T-helper 2 cell treated with Interferon-gamma antibody and Interleukin-4, amounts not matched to agents 5 μg/mL and 100 μg/mL, for 36 hours (primary cell): ENCODE measurements around the gene GABPA.
A peak's percentile ranks its signal among the peaks of the same experiment; 100 is the strongest.
"Not testable (repeated sequence)": the region's sequence is repeated elsewhere in the genome, so short reads cannot be mapped to it uniquely, and the experiment has no call there.

Experiments used
- DNase-seq: peaks from one replicate; pipeline ENCODE4 v3.0.0; 2021; ENCODE audit warnings: low spot score
- H3K27ac Mint-ChIP-seq: one replicate; pipeline ENCODE4 v1.8.0; 2021; ENCODE audit warnings: mild to moderate bottlenecking, mixed read lengths
- H3K27me3 Mint-ChIP-seq: one replicate; pipeline ENCODE4 v1.8.0; 2021; ENCODE audit warnings: low read depth, mixed read lengths
- H3K36me3 Mint-ChIP-seq: one replicate; pipeline ENCODE4 v1.8.0; 2021; ENCODE audit warnings: low read depth, mixed read lengths
- H3K4me1 Mint-ChIP-seq: one replicate; pipeline ENCODE4 v1.8.0; 2021; ENCODE audit warnings: low read depth, mixed read lengths
- H3K4me3 Mint-ChIP-seq: one replicate; pipeline ENCODE4 v1.8.0; 2022; ENCODE audit warnings: mild to moderate bottlenecking, moderate library complexity, mixed read lengths
- H3K9me3 Mint-ChIP-seq: one replicate; pipeline ENCODE4 v1.8.0; 2021; ENCODE audit warnings: mixed read lengths

Gene GABPA

GRCh38 chr21:25734904-25735645 lies at the start of gene GABPA, which contains the start of gene ATP5PF:
TSS of gene GABPA (plus strand) at chr21:25734972. CDS start at chr21:25741599, 6,627 bp downstream.
TSS of gene ATP5PF (minus strand) at chr21:25734904. CDS start at chr21:25729794, 5,110 bp downstream.
- H3K36me3 Mint-ChIP-seq: peaks cover 19% of the 10 kb centered on the region
- no peaks in the 10 kb centered on the region for H3K27me3 Mint-ChIP-seq
- no peaks in the 10 kb centered on the region for H3K9me3 Mint-ChIP-seq
- peak; percentile 97 for DNase-seq
- peaks cover 29% of the 10 kb centered on the region for H3K4me1 Mint-ChIP-seq
- peak within 1 kb of the TSS; percentile 100 for H3K27ac Mint-ChIP-seq
- H3K4me3 Mint-ChIP-seq: peak within 1 kb of the TSS; percentile 99

GRCh38 chr21:25687787-25688186 lies 47.0 kb upstream of the GABPA start:
- Mint-ChIP-seq H3K4me1 (no peaks in the 10 kb centered on the region), H3K9me3 (no peaks in the 10 kb centered on the region)
- no peak for DNase-seq

GRCh38 chr21:25688275-25689155 lies 46.3 kb upstream of the GABPA start:
- DNase-seq: no peak
- H3K9me3 Mint-ChIP-seq: no peaks in the 10 kb centered on the region
- no peaks in the 10 kb centered on the region for H3K4me1 Mint-ChIP-seq
- H3K27ac Mint-ChIP-seq: no peak overlapping the region
- H3K27me3 Mint-ChIP-seq: peaks cover 5% of the 10 kb centered on the region
- H3K4me3 Mint-ChIP-seq: no peak overlapping the region
- H3K36me3 Mint-ChIP-seq: no peaks in the 10 kb centered on the region

More at GRCh38 chr21:25687787-25688186, 47.0 kb upstream of the GABPA start:
- H3K4me3 Mint-ChIP-seq: no peak overlapping the region
- H3K27me3 Mint-ChIP-seq: peaks cover 5% of the 10 kb centered on the region
- no peaks in the 10 kb centered on the region for H3K36me3 Mint-ChIP-seq
- no peak overlapping the region for H3K27ac Mint-ChIP-seq

GRCh38 chr21:25689226-25689625 lies 45.5 kb upstream of the GABPA start:
- H3K27ac Mint-ChIP-seq: no peak overlapping the region
- peaks cover 5% of the 10 kb centered on the region for H3K27me3 Mint-ChIP-seq
- H3K36me3 Mint-ChIP-seq: no peaks in the 10 kb centered on the region
- no peaks in the 10 kb centered on the region for H3K9me3 Mint-ChIP-seq
- no peak overlapping the region for H3K4me3 Mint-ChIP-seq
- no peak for DNase-seq
- no peaks in the 10 kb centered on the region for H3K4me1 Mint-ChIP-seq

GRCh38 chr21:25691976-25692375 lies 42.8 kb upstream of the GABPA start:
- no peak overlapping the region for H3K4me3 Mint-ChIP-seq
- H3K27me3 Mint-ChIP-seq: peaks cover 2% of the 10 kb centered on the region
- DNase-seq: no peak
- no peaks in the 10 kb centered on the region for H3K4me1 Mint-ChIP-seq
- H3K36me3 Mint-ChIP-seq: no peaks in the 10 kb centered on the region
- no peaks in the 10 kb centered on the region for H3K9me3 Mint-ChIP-seq
- H3K27ac Mint-ChIP-seq: no peak overlapping the region

- not testable (repeated sequence) for H3K4me1 Mint-ChIP-seq, H3K36me3 Mint-ChIP-seq, DNase-seq, H3K27me3 Mint-ChIP-seq, H3K27ac Mint-ChIP-seq, H3K4me3 Mint-ChIP-seq, H3K9me3 Mint-ChIP-seq
Measured at GRCh38 chr21:25695461-25695860, 39.3 kb upstream of the GABPA start.

GRCh38 chr21:25700741-25701140 lies 34.0 kb upstream of the GABPA start:
- no peaks in the 10 kb centered on the region for H3K36me3 Mint-ChIP-seq
- DNase-seq: no peak

GRCh38 chr21:25701529-25701928 lies 33.2 kb upstream of the GABPA start:
- Mint-ChIP-seq H3K27ac (no peak overlapping the region), H3K36me3 (no peaks in the 10 kb centered on the region), H3K9me3 (no peaks in the 10 kb centered on the region), H3K27me3 (peaks cover 2% of the 10 kb centered on the region), H3K4me3 (no peak overlapping the region), H3K4me1 (no peaks in the 10 kb centered on the region)
- DNase-seq: no peak

More at GRCh38 chr21:25700741-25701140, 34.0 kb upstream of the GABPA start:
- no peaks in the 10 kb centered on the region for H3K4me1 Mint-ChIP-seq
- H3K27ac Mint-ChIP-seq: no peak overlapping the region
- H3K9me3 Mint-ChIP-seq: no peaks in the 10 kb centered on the region
- peaks cover 2% of the 10 kb centered on the region for H3K27me3 Mint-ChIP-seq
- H3K4me3 Mint-ChIP-seq: no peak overlapping the region

- Mint-ChIP-seq H3K4me3 (no peak overlapping the region), H3K27me3 (no peaks in the 10 kb centered on the region), H3K9me3 (no peaks in the 10 kb centered on the region), H3K36me3 (no peaks in the 10 kb centered on the region), H3K4me1 (no peaks in the 10 kb centered on the region), H3K27ac (no peak overlapping the region)
- no peak for DNase-seq
Measured at GRCh38 chr21:25708467-25709065, 26.2 kb upstream of the GABPA start.

- Mint-ChIP-seq H3K27me3 (no peaks in the 10 kb centered on the region), H3K4me1 (no peaks in the 10 kb centered on the region), H3K4me3 (no peak overlapping the region), H3K36me3 (no peaks in the 10 kb centered on the region), H3K27ac (no peak overlapping the region), H3K9me3 (no peaks in the 10 kb centered on the region)
- no peak for DNase-seq
Measured at GRCh38 chr21:25709684-25710265, 25.0 kb upstream of the GABPA start.

- Mint-ChIP-seq H3K9me3 (no peaks in the 10 kb centered on the region), H3K27me3 (no peaks in the 10 kb centered on the region), H3K36me3 (no peaks in the 10 kb centered on the region), H3K27ac (no peak overlapping the region), H3K4me3 (no peak overlapping the region), H3K4me1 (no peaks in the 10 kb centered on the region)
- DNase-seq: no peak
Measured at GRCh38 chr21:25710550-25710949, 24.2 kb upstream of the GABPA start.

- H3K9me3 Mint-ChIP-seq, DNase-seq, H3K27ac Mint-ChIP-seq, H3K27me3 Mint-ChIP-seq, H3K4me3 Mint-ChIP-seq, H3K4me1 Mint-ChIP-seq, H3K36me3 Mint-ChIP-seq: not testable (repeated sequence)
Measured at GRCh38 chr21:25714066-25714465, 20.7 kb upstream of the GABPA start.

- no peak for DNase-seq
- Mint-ChIP-seq H3K9me3 (no peaks in the 10 kb centered on the region), H3K27me3 (no peaks in the 10 kb centered on the region), H3K36me3 (peaks cover 14% of the 10 kb centered on the region), H3K4me1 (no peaks in the 10 kb centered on the region), H3K27ac (no peak overlapping the region), H3K4me3 (no peak overlapping the region)
Measured at GRCh38 chr21:25717491-25718147, 17.2 kb upstream of the GABPA start.
